ENCODE data around the gene ATF7. TPM values are rescaled to one million over a fixed set of nuclear protein-coding genes. Genes with fewer than 3 reads are reported as not detected.
A peak's percentile ranks its signal among the peaks of the same experiment; 100 is the strongest.

ATF7 gene
- total and polyA plus RNA-seq, 9 of the 15 experiments (the other 6 are each of a cell fraction or from before 2014, with no cell fraction given): 10.6 to 30.4 (median 20.7) TPM

GRCh38 chr12:53492830-53493609 is 133.2 kb downstream of the ATF7 start (continued):
- peak; percentile 61 to 64 for TF ChIP-seq NRF1 (conservative IDR thresholded peaks at IDR 0.05 in 1 of 2, IDR thresholded peaks at IDR 0.05 in 1 of 2)
- TF ChIP-seq RBBP5 (IDR thresholded peaks at IDR 0.05; ENCODE audit: borderline replicate concordance, insufficient read depth, low read length, poor library complexity, severe bottlenecking): peak; percentile 4
- TF ChIP-seq HMGN3 (IDR thresholded peaks at IDR 0.05; ENCODE audit: borderline replicate concordance, extremely low read depth, insufficient read length, low read depth, low read length): peak; percentile 74
- peak; percentile 70 for TF ChIP-seq REST (IDR thresholded peaks at IDR 0.05; ENCODE audit: borderline replicate concordance)
- TF ChIP-seq REST (CRISPR knock-in tag; IDR thresholded peaks at IDR 0.05; ENCODE audit: low read depth): no peak
- TF ChIP-seq TBP (optimal IDR thresholded peaks at IDR 0.05; ENCODE audit: low read depth, low read length): peak; percentile 50
- TF ChIP-seq MYC (IDR thresholded peaks at IDR 0.05; ENCODE audit: low read depth, low read length): peak; percentile 46
- TF ChIP-seq MYC (CRISPR knock-in tag; IDR thresholded peaks at IDR 0.05; ENCODE audit: borderline replicate concordance, low read depth): no peak
- peak; percentile 98 for TF ChIP-seq BHLHE40 (IDR thresholded peaks at IDR 0.05; ENCODE audit: low read length)
- peak; percentile 37; the same call in 1 of the 2 replicates for TF ChIP-seq EP400 (IDR thresholded peaks at IDR 0.05)
- TF ChIP-seq ZBTB7A (IDR thresholded peaks at IDR 0.05; ENCODE audit: borderline replicate concordance, control insufficient read depth, low read depth, low read length): peak; percentile 89; the same call in 1 of the 2 replicates
- no peak for TF ChIP-seq ZFP36 (IDR thresholded peaks at IDR 0.05; ENCODE audit: low read depth, low read length, partially characterized antibody)
- peak in 1 of 2 experiments; percentile 47; a peak in 2 of 4 replicates for TF ChIP-seq HDAC1 (IDR thresholded peaks at IDR 0.05)
- no peak for TF ChIP-seq CEBPZ (IDR thresholded peaks at IDR 0.05; ENCODE audit: borderline replicate concordance, low read depth, low read length)
- TF ChIP-seq SREBF1 (IDR thresholded peaks at IDR 0.05; ENCODE audit: borderline replicate concordance, low read depth, low read length): 0 out of 2 replicates have a peak, but pooled peaks have one; percentile 22

All from K562 (cell line).